Esophagus (tissue), 2 donors: ENCODE data around the gene NUDCD3. TPM values are rescaled to one million over a fixed set of nuclear protein-coding genes. Genes with fewer than 3 reads are reported as not detected.
A peak's percentile ranks its signal among the peaks of the same experiment; 100 is the strongest.

ENCODE experiments used
- H3K27ac ChIP-seq, 2 donors: one replicate each; pipeline ENCODE4 v1.5.1; 2013; ENCODE audit warnings: low read depth in 2 of 2, mild to moderate bottlenecking in 2 of 2, inconsistent platforms in 1 of 2, low read length in 1 of 2, moderate library complexity in 1 of 2
- H3K27me3 ChIP-seq, 2 donors: one replicate each; pipeline ENCODE4 v1.6.1; 2013; ENCODE audit warnings: low read length in 2 of 2, control low read depth in 1 of 2, mild to moderate bottlenecking in 1 of 2; ENCODE audit not compliant: insufficient read depth in 2 of 2, control insufficient read depth in 1 of 2
- H3K36me3 ChIP-seq, 2 donors: one replicate each; pipeline ENCODE4 v1.6.1; 2013; ENCODE audit warnings: low read length in 1 of 2; ENCODE audit not compliant: control insufficient read depth in 2 of 2, insufficient read depth in 2 of 2
- H3K4me1 ChIP-seq, 2 donors: one replicate each; pipeline ENCODE4 v1.6.1; 2013; ENCODE audit warnings: low read length in 1 of 2; ENCODE audit not compliant: control insufficient read depth in 2 of 2, insufficient read depth in 2 of 2
- H3K4me3 ChIP-seq, 2 donors: one replicate each; pipeline ENCODE4 v1.5.1; 2013; ENCODE audit warnings: low read length in 2 of 2, mild to moderate bottlenecking in 2 of 2, low read depth in 1 of 2, moderate library complexity in 1 of 2
- H3K9me3 ChIP-seq, 2 donors: one replicate each; pipeline ENCODE4 v1.6.1; 2013; ENCODE audit warnings: mild to moderate bottlenecking in 2 of 2, low read depth in 1 of 2, low read length in 1 of 2, moderate library complexity in 1 of 2; ENCODE audit not compliant: control insufficient read depth in 2 of 2, insufficient read depth in 1 of 2
- WGBS, 2 donors: extraction: QIAGEN DNeasy Blood & Tissue Kit; methylation state at CpG; one replicate each; pipeline ENCODE4 v1.1.7; 2013; 5-methylcytosine and 5-hydroxymethylcytosine counted together
- polyA plus RNA-seq, 2 donors: library from polyadenylated mRNA; stranded (reverse); fragments of 200-250 nt; gene quantifications; one replicate each; pipeline ENCODE4 v1.2.3, GENCODE V29; 2013
- donor health status: healthy with polysubstance abuse.
- donor health status: Bipolar disorder and iron deficiency.

The NUDCD3 gene
- polyA plus RNA-seq: 10 to 100 TPM; 20.5 to 21.2 TPM

DNA sequence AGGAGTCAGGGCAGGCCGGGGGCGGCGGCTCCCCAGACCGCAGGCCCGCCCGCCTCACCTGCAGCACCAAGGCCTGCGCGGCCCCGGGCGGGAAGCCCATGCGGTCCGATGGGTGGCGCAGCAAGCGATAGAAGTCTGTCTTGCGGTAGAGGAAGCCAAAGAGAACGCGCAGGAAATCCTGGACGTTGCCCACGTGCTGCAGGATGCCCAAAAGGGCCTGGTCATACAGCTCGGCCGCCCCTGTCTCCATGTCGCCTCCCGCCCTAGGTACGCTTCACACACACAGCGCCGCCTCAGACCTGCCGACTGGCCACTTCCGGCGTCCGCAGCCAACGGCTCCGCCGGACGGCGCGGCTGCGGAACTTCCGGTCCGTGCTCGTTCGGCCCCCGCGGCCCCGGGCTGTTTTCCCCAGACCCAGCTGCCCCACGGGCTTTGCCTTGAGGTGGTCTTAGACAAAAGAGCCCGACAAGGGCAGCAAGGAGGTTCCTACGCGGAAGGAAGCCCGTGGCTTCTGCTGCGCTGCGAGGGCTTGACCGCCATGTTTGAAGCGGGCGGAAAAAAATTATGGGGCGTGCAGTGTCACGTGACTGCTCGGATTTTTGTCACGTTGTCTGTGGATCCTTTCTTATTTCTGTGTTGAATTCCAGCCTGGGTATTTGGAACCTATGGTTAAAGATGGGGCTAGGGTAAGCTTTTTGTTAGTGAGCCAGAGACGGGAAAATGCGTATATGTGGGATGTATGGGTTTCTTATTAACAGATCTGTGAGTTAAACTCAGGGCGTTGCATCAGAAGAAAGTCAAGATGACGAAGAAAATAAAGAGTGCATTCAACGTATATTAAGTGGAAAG, at the start of gene NUDCD3:
Gene NUDCD3, minus strand, starts transcription at position 308 of the 850 bp plus-strand sequence. Its CDS starts 58 bp downstream, at position 250.
- H3K36me3 ChIP-seq: peaks cover 0 to 5% of the 10 kb centered on the region in 2 donors
- peak within 1 kb of the TSS; percentile 88 to 95 for H3K4me3 ChIP-seq
- no peaks in the 10 kb centered on the region for H3K27me3 ChIP-seq
- H3K4me1 ChIP-seq: peaks cover 2 to 3% of the 10 kb centered on the region in 2 donors
- H3K27ac ChIP-seq: peak within 1 kb of the TSS; percentile 91 to 93
- H3K9me3 ChIP-seq: no peaks in the 10 kb centered on the region
- 0 to 1% methylated on average over 63 of the region's 63 CpGs for WGBS, 2 donors

DNA sequence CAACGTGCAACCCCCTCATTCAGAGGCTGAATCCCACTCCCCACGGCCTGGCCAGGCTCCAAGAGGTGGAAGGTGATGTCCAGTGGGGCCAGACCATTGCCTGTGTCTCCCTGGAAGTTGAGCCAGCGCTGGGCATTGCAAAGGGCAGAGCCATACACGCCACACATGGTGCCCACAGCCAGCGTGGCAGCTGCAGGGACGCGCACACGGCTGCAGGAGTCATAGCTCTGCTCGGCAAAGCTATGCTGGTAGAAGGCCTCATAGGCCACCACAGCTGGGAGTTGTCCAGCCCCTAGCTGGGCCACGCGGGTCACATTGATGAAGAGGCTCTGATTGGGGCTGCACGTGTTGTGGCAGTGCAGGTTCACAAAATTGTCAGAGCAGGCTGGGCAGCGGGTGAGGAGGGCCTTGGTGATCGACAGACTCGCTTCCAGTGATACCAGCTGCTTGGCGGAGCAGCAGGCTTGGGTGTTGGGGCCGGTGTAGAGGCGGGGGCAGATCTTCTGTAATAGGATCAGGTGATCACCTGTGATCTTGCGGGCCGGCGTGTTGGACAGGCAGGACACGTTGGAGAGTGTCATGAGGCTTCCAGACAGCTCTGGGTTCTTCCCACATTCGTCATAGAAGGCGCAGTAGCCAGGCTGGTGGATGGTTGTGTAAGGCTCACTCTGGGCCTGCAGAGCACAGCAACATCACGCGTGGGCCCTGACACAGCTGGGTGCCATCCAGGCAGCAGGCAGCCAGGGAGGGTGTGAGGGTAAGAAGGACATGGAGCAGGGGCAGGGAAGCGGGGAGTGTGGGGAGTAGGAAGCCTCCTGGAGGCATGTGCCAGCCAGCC, 49.4 kb upstream of the NUDCD3 start:
- no peak overlapping the region for H3K4me3 ChIP-seq
- H3K27me3 ChIP-seq: no peaks in the 10 kb centered on the region
- peaks cover 0 to 2% of the 10 kb centered on the region in 2 donors for H3K9me3 ChIP-seq
- no peaks in the 10 kb centered on the region for H3K36me3 ChIP-seq
- WGBS, 2 donors: 89 to 91% methylated on average over 27 of the region's 27 CpGs
- peaks cover 0 to 23% of the 10 kb centered on the region in 2 donors for H3K4me1 ChIP-seq
- H3K27ac ChIP-seq: no peak overlapping the region

DNA sequence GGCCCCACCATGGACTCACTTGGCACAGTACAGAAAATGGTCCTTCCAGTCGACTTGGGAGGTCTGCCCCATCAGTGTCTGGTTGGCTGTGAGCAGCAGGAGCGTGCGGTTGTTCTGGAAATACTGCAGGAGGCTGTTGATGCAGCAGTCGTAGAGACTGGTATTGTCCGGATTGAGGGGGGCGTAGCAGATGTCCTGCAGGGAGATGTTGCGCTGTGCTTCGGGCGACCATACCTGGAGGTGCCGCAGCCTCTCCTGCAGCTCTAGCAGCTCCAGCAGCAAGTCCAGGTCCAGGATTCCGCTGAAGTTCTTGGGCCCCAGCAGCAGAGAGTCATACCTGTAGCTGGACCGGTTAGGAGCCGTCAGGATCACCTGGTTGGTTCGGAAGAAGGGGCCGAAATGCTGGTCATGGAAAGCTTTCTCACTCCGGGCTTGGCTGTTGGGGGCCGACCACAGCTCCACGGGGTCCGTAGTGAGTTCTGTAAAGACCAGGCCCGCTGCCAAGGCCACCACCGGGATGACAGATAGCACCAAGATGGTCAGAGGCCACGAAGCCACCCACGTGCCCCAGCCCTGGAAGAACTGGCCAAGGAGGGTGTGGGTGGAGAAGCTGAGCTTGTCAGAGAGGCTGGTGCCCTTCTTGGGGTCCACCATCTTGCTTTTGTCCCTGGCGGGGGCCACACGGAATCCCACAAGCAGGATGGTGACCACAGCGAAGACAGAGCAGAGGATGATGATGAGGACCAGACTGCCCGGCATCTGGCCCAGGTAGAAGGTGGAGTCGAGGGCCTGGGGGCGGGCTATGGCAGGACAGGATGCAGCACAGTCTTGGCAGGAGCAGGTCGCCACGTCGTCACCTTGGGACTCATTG, 48.6 kb upstream of the NUDCD3 start:
- Histone ChIP-seq H3K4me3 (no peak overlapping the region), H3K27ac (no peak overlapping the region), H3K9me3 (peaks cover 0 to 2% of the 10 kb centered on the region in 2 donors), H3K36me3 (no peaks in the 10 kb centered on the region), H3K4me1 (peaks cover 0 to 19% of the 10 kb centered on the region in 2 donors), H3K27me3 (no peaks in the 10 kb centered on the region)
- WGBS, 2 donors: 91 to 92% methylated on average over 32 of the region's 32 CpGs

DNA sequence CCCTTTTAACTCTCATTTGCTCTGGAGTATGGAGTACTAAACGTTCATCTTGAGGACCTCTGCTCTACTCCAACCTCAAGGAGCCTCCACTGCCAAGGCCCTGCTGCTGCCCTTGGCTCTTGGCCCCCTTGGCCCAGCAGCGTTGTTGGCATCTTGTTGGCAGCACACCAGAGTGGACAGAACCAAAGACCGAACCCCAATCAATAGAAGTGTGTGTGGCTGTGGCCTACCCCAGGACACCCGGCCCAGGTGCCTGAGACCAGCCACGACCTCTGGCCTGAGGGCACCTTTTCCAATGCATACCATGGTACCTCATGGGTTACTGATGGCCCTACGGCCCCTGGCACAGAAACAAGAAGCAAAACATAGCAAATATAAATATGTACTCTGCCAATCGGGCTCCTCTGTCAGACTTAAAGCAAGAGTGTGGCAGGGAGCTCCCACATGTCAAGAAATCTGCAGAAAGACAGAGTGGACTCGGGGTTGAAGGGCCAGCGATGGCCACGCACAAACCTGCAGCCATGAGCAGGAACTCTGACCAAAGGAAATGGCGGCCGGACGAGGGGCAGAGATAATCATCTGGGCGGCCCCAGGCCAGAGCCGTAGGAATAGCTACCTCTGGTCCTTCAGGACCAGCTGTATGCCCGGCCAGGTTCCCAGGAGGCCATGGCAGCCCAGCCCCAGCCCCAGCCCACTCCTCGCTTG, 47.8 kb upstream of the NUDCD3 start:
- WGBS, 2 donors: 77 to 87% methylated on average over 17 of the region's 17 CpGs
- H3K27ac ChIP-seq: no peak overlapping the region
- H3K36me3 ChIP-seq: no peaks in the 10 kb centered on the region
- peaks cover 0 to 2% of the 10 kb centered on the region in 2 donors for H3K9me3 ChIP-seq
- no peaks in the 10 kb centered on the region for H3K27me3 ChIP-seq
- H3K4me1 ChIP-seq: peaks cover 0 to 19% of the 10 kb centered on the region in 2 donors
- no peak overlapping the region for H3K4me3 ChIP-seq

DNA sequence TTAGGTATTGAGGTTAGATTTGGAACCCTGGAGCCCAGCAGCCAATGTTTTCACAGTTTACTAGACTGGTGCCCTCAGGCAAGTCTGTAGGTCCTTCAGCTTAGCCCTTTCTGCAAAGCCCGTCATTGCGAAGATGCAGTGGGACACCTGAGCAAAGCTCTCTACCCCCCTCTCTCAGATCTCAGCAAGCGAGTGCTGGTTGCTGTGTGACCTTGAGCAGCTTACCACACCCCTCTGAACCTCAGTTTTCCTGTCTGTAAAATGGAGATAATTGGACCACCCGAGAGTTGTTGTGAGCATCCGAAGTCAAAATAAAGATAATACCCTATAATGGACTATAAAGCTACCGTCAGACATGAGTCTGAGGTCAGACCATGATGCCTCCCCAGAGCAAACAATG, 47.0 kb upstream of the NUDCD3 start:
- Histone ChIP-seq H3K4me1 (peaks cover 0 to 13% of the 10 kb centered on the region in 2 donors), H3K4me3 (no peak overlapping the region), H3K27me3 (no peaks in the 10 kb centered on the region), H3K9me3 (peaks cover 0 to 2% of the 10 kb centered on the region in 2 donors), H3K36me3 (no peaks in the 10 kb centered on the region), H3K27ac (no peak overlapping the region)
- 86 to 95% methylated on average over 6 of the region's 6 CpGs for WGBS, 2 donors

DNA sequence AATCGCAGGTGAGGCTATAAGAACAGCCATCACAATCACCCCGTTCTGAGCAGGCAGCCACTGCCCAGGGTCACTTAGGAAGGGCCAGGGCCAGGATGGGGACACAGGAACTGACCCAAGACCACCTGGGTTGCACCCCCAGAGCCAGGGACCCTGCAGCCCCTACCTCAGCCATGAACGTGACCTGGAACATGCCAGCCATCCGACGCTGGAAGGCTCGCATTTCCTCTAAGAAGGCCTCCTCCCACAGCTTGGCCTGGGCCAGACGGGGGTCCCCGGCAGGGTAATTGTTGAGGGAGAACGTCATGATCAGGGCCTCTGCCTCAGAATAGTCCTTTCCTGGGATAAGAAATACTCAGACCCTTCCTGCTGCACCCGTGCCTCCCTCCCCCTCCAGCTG, 45.6 kb upstream of the NUDCD3 start:
- WGBS, 2 donors: 79 to 90% methylated on average over 10 of the region's 10 CpGs
- Histone ChIP-seq H3K27ac (no peak overlapping the region), H3K4me3 (no peak overlapping the region), H3K9me3 (peaks cover 0 to under 1% of the 10 kb centered on the region in 2 donors), H3K27me3 (no peaks in the 10 kb centered on the region), H3K4me1 (peaks cover 0 to under 1% of the 10 kb centered on the region in 2 donors), H3K36me3 (no peaks in the 10 kb centered on the region)

DNA sequence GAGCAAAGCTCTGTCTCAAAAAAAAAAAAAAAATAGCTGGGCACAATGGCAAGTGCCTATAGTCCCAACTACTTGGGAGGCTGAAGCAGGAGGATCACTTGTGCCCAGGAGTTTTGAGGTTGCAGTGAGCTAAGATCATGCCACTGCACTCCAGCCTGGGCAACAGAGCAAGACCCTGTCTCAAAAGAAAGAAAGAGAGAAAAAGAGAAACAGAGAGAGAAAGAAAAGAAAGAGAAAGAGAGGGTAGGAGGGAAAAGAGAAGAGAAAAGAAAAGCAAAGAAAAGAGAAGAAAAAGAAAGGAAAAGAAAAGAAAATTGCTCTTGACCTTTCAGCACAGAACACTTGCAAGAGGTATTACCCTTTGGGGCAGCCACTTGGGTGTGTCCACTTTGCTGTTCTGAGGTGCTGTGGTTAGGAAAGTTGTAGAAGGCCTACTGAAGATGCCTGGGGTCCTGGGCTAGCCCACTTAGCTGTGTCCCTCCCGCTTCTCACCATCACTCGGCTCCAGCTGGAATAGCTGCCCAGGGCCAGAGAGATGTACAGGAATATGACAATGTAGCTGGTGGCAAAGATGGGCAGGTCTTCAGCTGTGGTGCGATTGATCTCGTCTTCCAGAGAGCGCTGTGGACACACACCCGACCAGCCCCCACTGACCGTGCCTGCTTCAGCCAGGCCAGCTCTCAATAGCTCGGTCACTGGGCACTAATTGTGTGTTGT, 45.0 kb upstream of the NUDCD3 start:
- 89 to 91% methylated on average over 8 of the region's 8 CpGs for WGBS, 2 donors
- H3K36me3 ChIP-seq: no peaks in the 10 kb centered on the region

DNA sequence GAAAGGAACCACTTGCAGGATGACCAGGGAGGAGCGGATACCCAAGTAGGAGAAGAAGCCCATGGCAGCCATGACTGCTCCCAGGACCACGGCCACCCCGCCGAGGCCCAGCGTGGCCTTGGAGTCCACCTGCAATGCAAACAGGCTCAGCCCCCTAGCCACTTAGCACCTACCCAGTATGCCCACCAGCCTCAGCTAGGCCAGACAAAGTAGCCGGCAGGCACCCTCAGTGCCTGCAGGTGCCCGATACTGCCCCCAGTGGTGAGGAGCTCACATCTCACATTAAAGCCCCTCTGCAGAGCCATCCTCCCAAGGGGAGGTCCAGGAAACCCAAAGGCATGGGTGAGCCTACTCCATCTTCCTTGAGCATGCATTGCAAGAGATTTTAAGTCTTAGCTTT, 44.0 kb upstream of the NUDCD3 start:
- Histone ChIP-seq H3K36me3 (no peaks in the 10 kb centered on the region), H3K27me3 (no peaks in the 10 kb centered on the region), H3K4me3 (no peak overlapping the region), H3K9me3 (no peaks in the 10 kb centered on the region), H3K4me1 (no peaks in the 10 kb centered on the region), H3K27ac (no peak overlapping the region)
- WGBS, 2 donors: 68 to 72% methylated on average over 7 of the region's 7 CpGs

More for the DNA sequence above, 45.0 kb upstream of the NUDCD3 start:
- Histone ChIP-seq H3K4me1 (no peaks in the 10 kb centered on the region), H3K27ac (no peak overlapping the region), H3K9me3 (no peaks in the 10 kb centered on the region), H3K4me3 (no peak overlapping the region), H3K27me3 (no peaks in the 10 kb centered on the region)
